HG03097 (cell line): ENCODE data around the gene ETV2.
"Not testable (repeated sequence)": the region's sequence is repeated elsewhere in the genome, so short reads cannot be mapped to it uniquely, and the experiment has no call there.

Source experiments
- ATAC-seq: cut with Tn5 transposase; IDR thresholded peaks from one replicate; pipeline ENCODE4 v1.9.1; 2021; ENCODE audit not compliant: unreplicated experiment, low FRiP score

ETV2 gene

GRCh38 chr19:35641515-35642151 lies at the start of gene ETV2:
Gene ETV2 (plus strand): TSS chr19:35641745. CDS start chr19:35642461, 716 bp downstream.
- no peak for ATAC-seq

- ATAC-seq, result no peak
Measured at GRCh38 chr19:35592226-35592625, 49.3 kb upstream of the ETV2 start.

- ATAC-seq, result not testable (repeated sequence)
Measured at GRCh38 chr19:35595026-35595425, 46.5 kb upstream of the ETV2 start.

GRCh38 chr19:35595928-35596327 lies 45.6 kb upstream of the ETV2 start:
- ATAC-seq, result no peak

- peak; percentile 62 for ATAC-seq
Measured at GRCh38 chr19:35596366-35596999, 45.1 kb upstream of the ETV2 start.

- no peak for ATAC-seq
Measured at GRCh38 chr19:35601971-35602370, 39.6 kb upstream of the ETV2 start.

- not testable (repeated sequence) for ATAC-seq
Measured at GRCh38 chr19:35604436-35604835, 37.1 kb upstream of the ETV2 start.

- not testable (repeated sequence) for ATAC-seq
Measured at GRCh38 chr19:35607170-35607569, 34.4 kb upstream of the ETV2 start.

- no peak for ATAC-seq
Measured at GRCh38 chr19:35607661-35608060, 33.9 kb upstream of the ETV2 start.

- no peak for ATAC-seq
Measured at GRCh38 chr19:35608251-35608650, 33.3 kb upstream of the ETV2 start.

GRCh38 chr19:35609851-35610353 lies 31.6 kb upstream of the ETV2 start:
- no peak for ATAC-seq

- ATAC-seq, result no peak
Measured at GRCh38 chr19:35612224-35612558, 29.4 kb upstream of the ETV2 start.

- peak; percentile 79 for ATAC-seq
Measured at GRCh38 chr19:35612559-35613321, 28.8 kb upstream of the ETV2 start, which contains the start of gene HAUS5. Gene HAUS5 (plus strand): TSS chr19:35612735. CDS start chr19:35612795, 60 bp downstream.

GRCh38 chr19:35613574-35613973 lies 28.0 kb upstream of the ETV2 start:
- no peak for ATAC-seq

GRCh38 chr19:35615036-35615435 lies 26.5 kb upstream of the ETV2 start:
- ATAC-seq, result no peak

- ATAC-seq, result no peak
Measured at GRCh38 chr19:35618857-35619256, 22.7 kb upstream of the ETV2 start.

GRCh38 chr19:35619290-35619923 lies 22.1 kb upstream of the ETV2 start:
- ATAC-seq, result no peak

- no peak for ATAC-seq
Measured at GRCh38 chr19:35620001-35620400, 21.5 kb upstream of the ETV2 start.

GRCh38 chr19:35621708-35622107 lies 19.8 kb upstream of the ETV2 start:
- ATAC-seq, result no peak

GRCh38 chr19:35622750-35623149 lies 18.8 kb upstream of the ETV2 start:
- no peak for ATAC-seq
